ES-I3 (cell line): ENCODE results near the gene ITFG2.
"Not testable (repeated sequence)": the region's sequence is repeated elsewhere in the genome, so short reads cannot be mapped to it uniquely, and the experiment has no call there.

Source experiments
- H3K36me3 ChIP-seq: 2 replicates; pipeline ENCODE4 v1.6.1; 2013; ENCODE audit warnings: mild to moderate bottlenecking, low read length, control low read depth, moderate library complexity; ENCODE audit not compliant: insufficient read depth
- H3K4me1 ChIP-seq: 2 replicates; pipeline ENCODE4 v1.6.1; 2013; ENCODE audit warnings: mild to moderate bottlenecking, control low read depth, low read length; ENCODE audit not compliant: insufficient read depth
- H3K9ac ChIP-seq: 2 replicates; pipeline ENCODE4 v1.6.1; 2013; ENCODE audit warnings: low read depth, mild to moderate bottlenecking, low read length, moderate library complexity
- H3K9me3 ChIP-seq: 2 replicates; pipeline ENCODE4 v1.6.1; 2013; ENCODE audit warnings: mild to moderate bottlenecking, low read length, moderate library complexity; ENCODE audit not compliant: control insufficient read depth, insufficient read depth

Gene ITFG2

DNA sequence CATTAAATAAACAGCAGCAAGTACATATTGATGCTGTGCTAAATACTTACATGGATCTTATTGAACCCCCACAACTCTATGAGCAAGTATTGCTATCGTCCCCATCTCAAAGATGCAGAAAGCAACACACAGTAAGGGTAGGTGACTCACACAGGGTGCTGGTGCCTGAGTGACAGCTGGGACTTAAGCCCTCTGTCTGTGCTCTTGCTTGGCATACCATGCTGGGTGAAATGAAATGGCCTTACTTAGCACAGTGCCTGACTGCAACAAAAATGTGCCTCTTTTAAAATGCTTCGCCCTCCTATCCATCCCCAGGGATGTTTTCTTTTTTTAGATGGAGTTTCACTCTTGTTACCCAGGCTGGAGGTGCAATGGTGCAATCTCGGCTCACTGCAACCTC is 43.6 kb downstream of the ITFG2 start:
- H3K4me1 ChIP-seq, result no peaks in the 10 kb centered on the region
- H3K9me3 ChIP-seq, result no peaks in the 10 kb centered on the region
- no peak overlapping the region for H3K9ac ChIP-seq
- peaks cover 15% of the 10 kb centered on the region for H3K36me3 ChIP-seq

DNA sequence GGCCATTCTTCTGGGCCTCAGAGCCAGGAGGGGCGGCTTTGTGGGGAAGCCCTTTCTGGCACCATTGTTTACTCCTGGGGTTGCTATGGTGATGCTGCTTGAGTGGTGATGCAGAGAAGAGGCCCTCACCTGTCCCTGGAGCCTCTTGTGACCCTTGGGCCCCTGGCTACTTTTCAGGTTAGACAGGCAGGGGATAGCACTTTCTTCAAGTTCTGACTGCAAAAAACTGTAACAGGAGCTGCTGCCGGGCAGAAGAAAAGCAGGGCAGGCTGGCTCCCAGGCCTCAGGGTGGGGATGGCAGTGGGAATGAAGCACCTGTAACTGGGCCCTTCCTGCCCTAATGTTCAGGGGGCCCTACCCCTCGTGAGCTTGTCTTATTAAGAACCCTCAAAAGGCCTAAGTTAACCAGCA is 44.6 kb downstream of the ITFG2 start, which contains the start of gene TEX52:
Gene TEX52, minus strand, starts transcription at position 19 of the 411 bp plus-strand sequence. Its CDS starts 13 bp downstream, at position 6.
- no peak within 1 kb of the TSS for H3K9ac ChIP-seq
- H3K4me1 ChIP-seq, result no peaks in the 10 kb centered on the region
- H3K36me3 ChIP-seq, result peaks cover 15% of the 10 kb centered on the region
- no peaks in the 10 kb centered on the region for H3K9me3 ChIP-seq

DNA sequence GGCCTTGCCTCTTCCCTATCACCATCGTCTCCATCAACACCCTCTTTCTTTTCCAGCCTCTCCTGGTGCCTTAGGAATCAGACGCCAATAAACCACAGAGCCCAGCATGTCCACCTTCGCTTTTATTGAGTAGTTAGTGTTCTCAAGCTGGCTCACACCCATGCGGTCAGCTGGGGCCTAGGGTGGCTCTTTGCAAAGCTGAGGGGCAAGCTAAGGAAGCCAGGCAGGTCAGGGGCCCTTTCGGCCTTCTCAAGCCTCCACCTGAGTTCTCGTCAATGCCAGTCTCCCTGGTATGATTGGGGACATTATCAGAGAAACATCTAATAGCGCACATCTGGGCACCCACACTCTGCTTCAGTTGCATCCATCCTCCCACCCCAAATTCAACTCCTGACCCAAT is 45.1 kb downstream of the ITFG2 start:
- peaks cover 15% of the 10 kb centered on the region for H3K36me3 ChIP-seq
- no peaks in the 10 kb centered on the region for H3K9me3 ChIP-seq
- H3K4me1 ChIP-seq, result no peaks in the 10 kb centered on the region
- no peak overlapping the region for H3K9ac ChIP-seq

DNA sequence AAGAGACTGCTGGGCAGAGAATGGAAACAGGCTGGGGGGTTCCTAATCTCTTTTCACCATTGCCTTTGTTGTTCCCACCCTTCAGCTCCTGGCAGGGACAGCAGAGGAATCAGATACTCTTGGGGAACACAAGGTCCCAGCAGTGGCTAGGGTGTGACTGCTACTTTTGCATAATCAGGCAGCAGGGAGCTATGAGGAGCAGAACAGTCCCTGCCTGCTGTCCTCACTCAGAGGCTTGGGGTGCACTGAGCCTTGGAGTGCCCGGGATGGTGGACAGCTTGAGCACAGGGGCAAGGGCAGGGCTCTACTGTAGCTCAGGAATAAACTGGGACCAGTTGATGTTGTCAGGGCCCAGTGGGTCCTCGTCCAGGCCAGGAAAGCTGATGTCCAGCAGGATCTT is 45.9 kb downstream of the ITFG2 start:
- H3K36me3 ChIP-seq, result peaks cover 15% of the 10 kb centered on the region
- H3K4me1 ChIP-seq, result no peaks in the 10 kb centered on the region
- no peak overlapping the region for H3K9ac ChIP-seq
- H3K9me3 ChIP-seq, result no peaks in the 10 kb centered on the region

DNA sequence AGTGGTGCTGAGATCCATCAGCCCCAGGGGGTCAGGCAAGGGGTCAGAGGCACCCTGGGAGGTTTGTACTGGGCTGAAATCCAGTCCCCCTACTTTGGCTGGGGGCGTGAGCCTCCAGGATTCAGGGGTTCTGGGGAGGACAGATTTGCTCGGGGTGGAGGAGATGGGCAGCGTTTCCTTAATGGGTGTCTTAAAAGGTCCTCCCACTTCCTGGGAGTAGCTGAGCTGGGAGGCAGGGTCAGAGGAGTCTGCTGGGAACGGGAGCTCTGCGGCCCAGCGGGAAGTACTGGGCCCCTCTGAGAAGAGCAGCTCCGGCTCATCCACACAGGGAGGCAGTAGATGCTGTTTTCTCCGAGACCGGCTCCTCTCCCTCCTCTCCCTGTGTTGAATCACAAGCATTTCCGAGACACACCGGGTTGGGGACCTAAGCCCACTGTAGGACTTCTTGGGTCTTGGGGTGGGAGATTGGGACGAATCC is 46.5 kb downstream of the ITFG2 start:
- H3K36me3 ChIP-seq, result peaks cover 15% of the 10 kb centered on the region
- H3K4me1 ChIP-seq, result no peaks in the 10 kb centered on the region
- no peaks in the 10 kb centered on the region for H3K9me3 ChIP-seq
- H3K9ac ChIP-seq, result no peak overlapping the region

DNA sequence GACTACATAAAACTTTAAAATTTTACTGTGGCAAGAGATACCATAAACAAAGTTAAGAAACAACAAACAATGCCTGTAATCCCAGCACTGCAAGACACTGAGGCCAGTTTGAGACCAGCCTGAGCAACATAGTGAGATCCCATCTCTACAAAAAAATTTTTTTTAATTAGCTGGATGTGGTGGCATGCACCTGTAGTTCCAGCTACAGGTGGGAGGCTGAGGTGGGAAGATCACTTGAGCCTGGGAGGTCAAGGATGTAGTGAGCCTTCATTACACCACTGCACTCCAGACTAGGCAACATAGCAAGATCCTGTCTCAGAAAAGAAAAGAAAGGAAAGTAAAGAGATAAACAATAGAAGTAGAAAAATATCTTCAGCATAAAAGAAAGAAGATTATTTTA is 47.7 kb downstream of the ITFG2 start:
- H3K36me3 ChIP-seq, result peaks cover 18% of the 10 kb centered on the region
- H3K9me3 ChIP-seq, result no peaks in the 10 kb centered on the region
- no peak overlapping the region for H3K9ac ChIP-seq
- H3K4me1 ChIP-seq, result no peaks in the 10 kb centered on the region

DNA sequence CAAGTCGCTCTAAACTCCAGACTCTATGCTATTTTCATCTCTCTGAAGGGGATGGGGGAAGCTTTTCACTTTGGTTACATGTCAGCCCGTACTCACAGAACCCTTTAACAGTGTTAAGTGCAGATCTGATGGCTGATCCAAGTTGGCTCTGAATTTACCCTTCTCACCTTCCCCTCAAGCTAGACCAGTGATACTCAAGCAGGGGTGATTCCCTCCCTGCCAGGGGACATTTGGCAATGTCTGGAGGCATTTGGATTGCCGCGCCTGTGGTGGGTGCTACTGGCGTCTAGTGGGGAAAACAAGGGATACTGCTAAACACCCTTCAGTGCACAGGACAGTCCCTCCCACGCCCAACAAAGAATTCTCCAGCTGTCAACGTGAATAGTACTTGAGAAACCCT is 50.4 kb downstream of the ITFG2 start:
- Histone ChIP-seq H3K9me3 (no peaks in the 10 kb centered on the region), H3K9ac (no peak overlapping the region), H3K4me1 (no peaks in the 10 kb centered on the region), H3K36me3 (peaks cover 38% of the 10 kb centered on the region)

DNA sequence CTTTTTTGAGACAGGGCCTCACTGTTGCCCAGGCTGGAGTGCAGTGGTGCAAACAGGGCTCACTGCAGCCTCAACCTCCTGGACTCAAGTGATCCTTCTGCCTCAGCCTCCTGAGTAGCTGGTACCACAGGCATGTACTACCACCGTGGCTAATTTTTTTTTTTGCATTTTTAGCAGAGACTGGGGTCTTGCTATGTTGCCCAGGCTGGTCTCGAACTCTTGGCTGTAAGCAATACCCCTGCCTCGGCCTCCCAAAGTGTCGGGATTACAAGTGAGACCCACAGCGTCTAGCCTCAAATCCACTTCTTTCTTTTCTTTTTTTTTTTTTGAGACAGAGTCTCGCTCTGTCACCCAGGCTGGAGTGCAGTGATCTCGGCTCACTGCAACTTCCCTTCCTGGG is 50.9 kb downstream of the ITFG2 start:
- peaks cover 43% of the 10 kb centered on the region for H3K36me3 ChIP-seq

DNA sequence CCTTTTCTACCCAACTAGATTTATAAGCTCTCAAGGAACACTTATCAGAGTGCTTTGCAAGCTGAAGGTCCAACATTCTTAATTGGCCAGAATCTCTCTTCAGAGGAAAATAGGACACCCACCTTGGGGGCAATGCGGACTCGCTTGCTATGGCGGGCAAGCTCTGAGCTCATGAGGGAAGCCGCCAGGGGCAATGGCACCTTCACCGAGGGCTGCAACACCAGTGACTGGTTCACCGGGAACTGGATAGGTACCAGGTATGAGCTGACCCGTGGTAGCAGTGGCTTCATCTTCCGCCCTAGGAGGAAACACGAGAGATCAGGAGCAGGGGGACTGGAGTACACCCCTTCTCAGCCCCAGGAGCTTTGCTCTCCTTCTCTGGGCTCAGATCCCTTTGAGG is 51.7 kb downstream of the ITFG2 start:
- Histone ChIP-seq H3K4me1 (no peaks in the 10 kb centered on the region), H3K9me3 (no peaks in the 10 kb centered on the region), H3K9ac (no peak overlapping the region), H3K36me3 (peaks cover 44% of the 10 kb centered on the region)

More for the DNA sequence above, 50.9 kb downstream of the ITFG2 start:
- H3K9me3 ChIP-seq, H3K9ac ChIP-seq, H3K4me1 ChIP-seq: not testable (repeated sequence)

DNA sequence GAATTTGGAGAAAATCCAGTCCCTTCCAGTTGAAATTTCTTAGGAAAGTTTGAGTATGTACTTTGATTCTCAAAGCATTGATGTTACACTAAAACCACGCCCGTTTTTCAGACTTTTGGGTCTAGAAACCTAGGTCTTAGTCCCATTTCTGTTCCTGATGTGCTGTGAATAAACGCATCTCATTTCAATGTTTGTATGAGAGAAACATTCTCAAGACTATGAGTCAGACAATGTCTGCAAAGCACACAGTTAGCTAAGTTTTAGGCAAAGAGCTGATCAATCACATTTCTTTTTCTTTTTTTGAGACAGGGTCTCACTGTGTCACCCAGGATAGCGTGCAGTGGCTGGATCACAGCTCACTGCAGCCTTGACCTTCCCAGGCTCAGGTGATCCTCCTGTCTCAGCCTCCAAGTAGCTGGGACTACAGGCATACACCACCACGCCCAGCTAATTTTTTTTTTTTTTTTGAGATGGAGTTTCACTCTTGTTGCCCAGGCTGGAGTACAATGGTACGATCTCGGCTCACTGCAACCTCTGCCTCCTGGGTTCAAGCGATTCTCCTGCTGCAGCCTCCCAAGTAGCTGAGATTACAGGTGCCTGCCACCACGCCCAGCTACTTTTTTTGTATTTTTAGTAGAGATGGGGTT is 56.6 kb downstream of the ITFG2 start:
- H3K9me3 ChIP-seq, H3K9ac ChIP-seq, H3K4me1 ChIP-seq: not testable (repeated sequence)
- H3K36me3 ChIP-seq, result peaks cover 53% of the 10 kb centered on the region
